Uterus (tissue), 2 donors: ENCODE measurements around the gene ZNF526.

Experiments
- POLR2A ChIP-seq, 2 donors: fragments of 450-650 bp; IDR thresholded peaks; one replicate each; pipeline ENCODE4 v1.6.1; 2016; ENCODE audit warnings: antibody characterized with exemption in 2 of 2, mild to moderate bottlenecking in 1 of 2, moderate library complexity in 1 of 2
- TF ChIP-seq, protein P1 (sequence below), 4 experiments: fragments of 200-600 bp in 2 of 4; fragments of 450-650 bp in 2 of 4; sonication (generic) in 2 of 4; IDR thresholded peaks; one replicate each; pipeline ENCODE4 v1.5.1; 2016 to 2019; ENCODE audit warnings: antibody characterized with exemption in 4 of 4, mild to moderate bottlenecking in 2 of 4, moderate library complexity in 1 of 4

DNA sequence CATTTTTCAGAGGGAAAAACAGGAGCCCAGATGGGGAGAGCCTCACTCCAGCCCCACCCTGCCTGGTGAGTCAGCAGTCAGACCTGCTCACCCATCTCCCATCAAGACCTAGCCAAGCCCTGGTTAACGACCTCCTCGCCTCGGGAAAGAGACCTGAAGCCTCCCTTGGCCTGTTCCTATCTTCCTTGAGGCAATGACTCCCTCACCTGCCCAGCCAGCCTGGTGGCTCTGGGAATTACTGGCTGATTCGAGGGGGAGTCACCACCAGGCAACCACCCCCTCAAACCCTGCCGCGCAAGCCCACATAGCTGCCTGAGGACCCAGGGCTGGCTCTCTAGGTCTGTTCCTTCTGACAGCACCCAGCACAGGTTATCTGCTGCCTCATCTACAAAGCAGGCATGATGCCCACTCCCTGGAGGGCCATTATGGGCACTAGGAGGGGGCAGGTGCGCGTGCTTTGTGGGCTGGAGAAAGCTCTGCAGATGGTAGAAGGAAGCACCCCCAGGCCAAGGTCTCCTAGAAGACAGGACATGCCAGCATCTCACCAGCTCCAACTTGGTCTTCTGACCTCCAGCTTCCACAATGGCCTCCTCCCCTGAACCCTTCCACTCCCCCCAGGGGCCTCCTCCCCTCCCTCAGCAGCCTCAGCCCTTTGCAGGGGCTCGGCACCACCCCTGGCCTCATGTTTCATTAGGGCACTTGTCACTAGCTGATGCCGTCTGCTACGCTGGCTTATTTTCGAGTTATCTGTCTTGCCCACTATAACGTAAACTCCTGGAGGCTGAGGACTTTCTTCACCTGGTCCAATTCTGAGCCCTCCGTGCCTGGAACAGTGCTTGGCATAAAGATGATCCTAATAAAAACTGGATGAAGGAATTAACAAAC, 13.0 kb upstream of the ZNF526 start:
- no peak for TF ChIP-seq POLR2A (IDR thresholded peaks at IDR 0.05)
- TF ChIP-seq, protein P1, sequence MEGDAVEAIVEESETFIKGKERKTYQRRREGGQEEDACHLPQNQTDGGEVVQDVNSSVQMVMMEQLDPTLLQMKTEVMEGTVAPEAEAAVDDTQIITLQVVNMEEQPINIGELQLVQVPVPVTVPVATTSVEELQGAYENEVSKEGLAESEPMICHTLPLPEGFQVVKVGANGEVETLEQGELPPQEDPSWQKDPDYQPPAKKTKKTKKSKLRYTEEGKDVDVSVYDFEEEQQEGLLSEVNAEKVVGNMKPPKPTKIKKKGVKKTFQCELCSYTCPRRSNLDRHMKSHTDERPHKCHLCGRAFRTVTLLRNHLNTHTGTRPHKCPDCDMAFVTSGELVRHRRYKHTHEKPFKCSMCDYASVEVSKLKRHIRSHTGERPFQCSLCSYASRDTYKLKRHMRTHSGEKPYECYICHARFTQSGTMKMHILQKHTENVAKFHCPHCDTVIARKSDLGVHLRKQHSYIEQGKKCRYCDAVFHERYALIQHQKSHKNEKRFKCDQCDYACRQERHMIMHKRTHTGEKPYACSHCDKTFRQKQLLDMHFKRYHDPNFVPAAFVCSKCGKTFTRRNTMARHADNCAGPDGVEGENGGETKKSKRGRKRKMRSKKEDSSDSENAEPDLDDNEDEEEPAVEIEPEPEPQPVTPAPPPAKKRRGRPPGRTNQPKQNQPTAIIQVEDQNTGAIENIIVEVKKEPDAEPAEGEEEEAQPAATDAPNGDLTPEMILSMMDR (IDR thresholded peaks at IDR 0.05) = no peak
